ENCODE results near the gene OSBPL3. TPM values are rescaled to one million over a fixed set of nuclear protein-coding genes. Genes with fewer than 3 reads are reported as not detected.
"Not testable (repeated sequence)": the region's sequence is repeated elsewhere in the genome, so short reads cannot be mapped to it uniquely, and the experiment has no call there.

The OSBPL3 gene
- total RNA-seq, 1 donor from 2014 or later = 43.8 TPM

- no peak for DNase-seq (ENCODE audit: low read depth)
Observed at GRCh38 chr7:24920451-24921361, 59.3 kb downstream of the OSBPL3 start.

- peak; percentile 82 for DNase-seq (ENCODE audit: low read depth)
Observed at GRCh38 chr7:24917510-24918239, 62.3 kb downstream of the OSBPL3 start.

- no peak for DNase-seq (ENCODE audit: low read depth)
Observed at GRCh38 chr7:24916463-24917040, 63.4 kb downstream of the OSBPL3 start.

GRCh38 chr7:24914465-24914859 lies 65.5 kb downstream of the OSBPL3 start:
- DNase-seq (ENCODE audit: low read depth) = no peak

GRCh38 chr7:24913801-24914464 lies 66.0 kb downstream of the OSBPL3 start:
- no peak for DNase-seq (ENCODE audit: low read depth)

- DNase-seq (ENCODE audit: low read depth) = no peak
Observed at GRCh38 chr7:24912874-24913514, 67.0 kb downstream of the OSBPL3 start.

- DNase-seq (ENCODE audit: low read depth) = no peak
Observed at GRCh38 chr7:24912424-24912823, 67.6 kb downstream of the OSBPL3 start.

- no peak for DNase-seq (ENCODE audit: low read depth)
Observed at GRCh38 chr7:24911213-24911603, 68.8 kb downstream of the OSBPL3 start.

GRCh38 chr7:24910551-24911212 lies 69.3 kb downstream of the OSBPL3 start:
- no peak for DNase-seq (ENCODE audit: low read depth)

GRCh38 chr7:24908727-24909126 lies 71.3 kb downstream of the OSBPL3 start:
- DNase-seq (ENCODE audit: low read depth) = no peak

GRCh38 chr7:24908166-24908565 lies 71.8 kb downstream of the OSBPL3 start:
- DNase-seq (ENCODE audit: low read depth) = no peak

GRCh38 chr7:24907311-24907886 lies 72.6 kb downstream of the OSBPL3 start:
- peak; percentile 85 for DNase-seq (ENCODE audit: low read depth)

GRCh38 chr7:24905996-24906770 lies 73.8 kb downstream of the OSBPL3 start:
- peak; percentile 89 for DNase-seq (ENCODE audit: low read depth)

GRCh38 chr7:24903992-24904391 lies 76.0 kb downstream of the OSBPL3 start:
- not testable (repeated sequence) for DNase-seq (ENCODE audit: low read depth)

- no peak for DNase-seq (ENCODE audit: low read depth)
Observed at GRCh38 chr7:24903559-24903958, 76.4 kb downstream of the OSBPL3 start.

- DNase-seq (ENCODE audit: low read depth) = no peak
Observed at GRCh38 chr7:24902931-24903330, 77.0 kb downstream of the OSBPL3 start.

- no peak for DNase-seq (ENCODE audit: low read depth)
Observed at GRCh38 chr7:24902276-24902675, 77.7 kb downstream of the OSBPL3 start.

- no peak for DNase-seq (ENCODE audit: low read depth)
Observed at GRCh38 chr7:24899905-24900304, 80.1 kb downstream of the OSBPL3 start.

GRCh38 chr7:24899161-24899560 lies 80.8 kb downstream of the OSBPL3 start:
- no peak for DNase-seq (ENCODE audit: low read depth)

GRCh38 chr7:24898691-24899090 lies 81.3 kb downstream of the OSBPL3 start:
- no peak for DNase-seq (ENCODE audit: low read depth)

All from renal cortical epithelial cell (primary cell).